Neutrophil (primary cell): Measurements from ENCODE around the gene NUCKS1.

Experiments used
- H3K27ac ChIP-seq: fragments of 200-600 bp; sonication (generic); 2 replicates; pipeline ENCODE4 v1.5.1; 2016; ENCODE audit warnings: mild to moderate bottlenecking, moderate library complexity
- H3K27me3 ChIP-seq: fragments of 200-600 bp; sonication (generic); 2 replicates; pipeline ENCODE4 v1.6.0; 2016; ENCODE audit warnings: mild to moderate bottlenecking
- H3K36me3 ChIP-seq: fragments of 200-600 bp; sonication (generic); 2 replicates; pipeline ENCODE4 v1.5.1; 2017
- H3K4me1 ChIP-seq, 2 experiments: fragments of 200-600 bp in 1 of 2; sonication (generic) in 1 of 2; 1 replicate in 1 of 2; 2 replicates in 1 of 2; pipeline versions ENCODE4 v1.5.1 to v1.6.1; 2013 to 2016; ENCODE audit warnings: low read depth in 1 of 2, low read length in 1 of 2, mild to moderate bottlenecking in 1 of 2, moderate library complexity in 1 of 2; ENCODE audit not compliant: control insufficient read depth in 1 of 2, insufficient read depth in 1 of 2
- H3K4me3 ChIP-seq, 2 experiments: fragments of 200-600 bp in 1 of 2; sonication (generic) in 1 of 2; 1 replicate in 1 of 2; 2 replicates in 1 of 2; pipeline ENCODE4 v1.5.1; 2013 to 2016; ENCODE audit warnings: low read depth in 1 of 2, low read length in 1 of 2, mild to moderate bottlenecking in 1 of 2, moderate library complexity in 1 of 2
- H3K9me3 ChIP-seq: fragments of 200-600 bp; sonication (generic); 2 replicates; pipeline ENCODE4 v1.5.1; 2016
- TF ChIP-seq, protein P1 (sequence below): fragments of 200-600 bp; sonication (generic); IDR thresholded peaks from 2 replicates; pipeline ENCODE4 v1.5.1; 2016; ENCODE audit warnings: antibody characterized with exemption

NUCKS1 gene

DNA sequence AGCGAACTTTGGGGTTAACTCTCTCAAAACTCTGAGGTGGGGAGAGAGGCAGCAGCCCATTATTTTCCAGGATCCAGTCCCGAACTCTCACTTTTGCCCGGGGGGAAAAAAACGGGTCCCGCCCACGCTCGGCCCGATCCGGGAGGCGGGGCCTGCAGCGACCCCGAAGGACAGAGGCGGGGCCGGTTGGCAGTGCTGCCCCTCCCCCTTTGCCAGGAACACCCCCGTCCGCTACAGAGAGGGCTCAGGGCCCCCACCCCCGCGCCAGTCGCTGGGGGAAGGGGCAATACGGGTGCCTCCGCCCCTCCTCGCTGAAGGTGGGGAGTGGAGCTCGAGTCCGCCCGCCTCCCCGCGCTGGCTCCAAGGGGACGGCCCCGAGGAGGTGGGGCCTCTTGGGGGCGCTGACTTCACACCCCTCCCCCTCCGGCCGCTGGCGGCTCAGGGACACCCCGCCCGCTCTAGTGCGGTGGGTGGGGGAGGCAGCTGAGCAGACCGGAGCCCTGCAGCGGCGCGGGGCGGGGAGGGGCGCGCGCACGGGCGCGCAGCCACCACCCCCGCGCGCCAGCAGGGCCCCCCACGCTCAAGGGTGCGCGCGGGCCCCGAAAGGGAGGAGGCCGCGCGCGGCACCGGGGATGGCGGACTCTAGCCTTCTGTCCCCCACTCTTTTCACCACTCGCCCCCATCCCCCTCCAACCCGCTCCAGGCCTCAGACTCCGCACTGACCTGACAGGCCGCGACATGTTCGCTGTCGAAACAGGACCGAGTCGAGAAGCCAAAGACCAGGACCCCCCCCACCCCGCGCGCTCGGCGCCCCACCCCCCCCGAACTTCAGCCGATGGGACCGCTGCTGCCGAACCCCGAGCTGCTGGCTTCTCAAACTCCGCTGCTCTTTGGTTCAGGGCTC lies 496 bp downstream of the NUCKS1 start:
- H3K27me3 ChIP-seq = no peaks in the 10 kb centered on the region
- H3K36me3 ChIP-seq = no peaks in the 10 kb centered on the region
- H3K27ac ChIP-seq = peak overlapping the region; percentile 89
- TF ChIP-seq, protein P1, sequence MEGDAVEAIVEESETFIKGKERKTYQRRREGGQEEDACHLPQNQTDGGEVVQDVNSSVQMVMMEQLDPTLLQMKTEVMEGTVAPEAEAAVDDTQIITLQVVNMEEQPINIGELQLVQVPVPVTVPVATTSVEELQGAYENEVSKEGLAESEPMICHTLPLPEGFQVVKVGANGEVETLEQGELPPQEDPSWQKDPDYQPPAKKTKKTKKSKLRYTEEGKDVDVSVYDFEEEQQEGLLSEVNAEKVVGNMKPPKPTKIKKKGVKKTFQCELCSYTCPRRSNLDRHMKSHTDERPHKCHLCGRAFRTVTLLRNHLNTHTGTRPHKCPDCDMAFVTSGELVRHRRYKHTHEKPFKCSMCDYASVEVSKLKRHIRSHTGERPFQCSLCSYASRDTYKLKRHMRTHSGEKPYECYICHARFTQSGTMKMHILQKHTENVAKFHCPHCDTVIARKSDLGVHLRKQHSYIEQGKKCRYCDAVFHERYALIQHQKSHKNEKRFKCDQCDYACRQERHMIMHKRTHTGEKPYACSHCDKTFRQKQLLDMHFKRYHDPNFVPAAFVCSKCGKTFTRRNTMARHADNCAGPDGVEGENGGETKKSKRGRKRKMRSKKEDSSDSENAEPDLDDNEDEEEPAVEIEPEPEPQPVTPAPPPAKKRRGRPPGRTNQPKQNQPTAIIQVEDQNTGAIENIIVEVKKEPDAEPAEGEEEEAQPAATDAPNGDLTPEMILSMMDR = peak; percentile 8
- peaks cover 12 to 15% of the 10 kb centered on the region in 2 experiments for H3K4me1 ChIP-seq
- H3K9me3 ChIP-seq = no peaks in the 10 kb centered on the region
- H3K4me3 ChIP-seq = peak overlapping the region; percentile 87 to 92

DNA sequence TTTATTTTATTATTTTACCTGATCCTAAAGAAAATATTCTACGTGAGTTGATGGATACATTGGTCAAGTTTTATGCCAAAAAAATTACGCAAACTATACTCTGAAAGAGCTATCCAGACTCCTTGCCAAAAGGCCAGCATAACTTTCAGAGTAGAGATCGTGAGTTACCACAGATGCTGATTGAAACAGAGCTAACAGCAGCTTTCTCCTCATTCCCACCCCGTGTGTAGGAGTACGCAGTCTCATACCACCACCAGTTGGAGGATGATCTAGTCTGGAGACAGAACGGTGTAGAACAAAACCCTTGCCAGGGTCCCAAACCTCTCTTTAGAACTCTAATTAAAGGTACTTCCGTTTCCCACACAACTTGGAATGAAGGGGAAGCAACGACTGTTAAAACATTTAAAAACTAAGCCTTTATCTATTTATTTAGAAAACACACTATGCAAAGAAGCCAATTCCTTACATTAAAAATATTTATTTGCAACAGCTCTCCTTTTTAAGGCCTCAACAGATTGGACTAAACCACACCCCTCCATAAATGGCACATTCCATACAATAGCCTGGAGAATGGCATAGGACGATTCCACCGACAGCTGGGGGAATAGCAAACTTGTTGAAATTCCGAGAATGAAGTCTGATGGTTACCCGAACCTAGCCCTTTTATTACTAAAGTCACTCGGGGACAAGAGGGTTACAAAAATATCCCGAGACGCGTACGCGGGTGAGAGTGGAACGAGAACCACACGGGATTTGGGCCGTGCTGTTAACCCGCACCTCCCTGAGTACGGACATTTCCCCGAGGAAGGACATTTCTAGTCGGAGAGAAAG lies 1.4 kb downstream of the NUCKS1 start:
- no peaks in the 10 kb centered on the region for H3K36me3 ChIP-seq

DNA sequence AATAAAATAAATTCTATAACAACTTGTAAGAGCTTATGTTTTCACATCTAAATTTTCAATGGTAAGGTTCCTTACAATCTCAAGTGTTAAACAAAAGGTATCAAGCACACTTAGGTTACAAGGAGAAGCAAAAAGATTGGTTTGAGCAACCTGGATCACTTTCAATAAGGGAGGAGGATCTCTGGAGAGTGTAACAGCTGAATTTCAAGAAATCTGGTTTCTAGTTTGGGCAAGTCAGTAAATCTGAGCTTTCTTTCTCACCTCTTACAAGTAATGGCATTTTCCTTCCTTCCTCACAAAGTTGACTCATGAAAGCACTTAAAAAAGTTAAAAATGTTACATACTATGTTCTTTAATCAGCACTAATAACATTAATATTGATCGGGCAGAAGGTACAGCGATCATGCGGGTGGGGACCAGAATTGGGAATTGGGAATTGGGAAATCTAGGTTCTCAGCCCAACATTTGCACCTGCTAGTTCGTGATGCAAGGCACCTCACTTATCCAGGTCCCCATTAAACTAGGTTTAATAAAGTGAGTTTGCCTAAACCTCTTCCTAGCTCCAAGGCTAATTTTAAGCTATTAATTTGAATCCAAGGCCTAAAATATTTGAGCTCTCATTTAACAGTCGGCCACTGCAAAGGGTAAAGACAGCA lies 3.1 kb downstream of the NUCKS1 start:
- Histone ChIP-seq H3K4me3 (no peak overlapping the region), H3K36me3 (no peaks in the 10 kb centered on the region), H3K27me3 (no peaks in the 10 kb centered on the region), H3K27ac (peak overlapping the region; percentile 4), H3K4me1 (peaks cover 12 to 15% of the 10 kb centered on the region in 2 experiments), H3K9me3 (no peaks in the 10 kb centered on the region)
- TF ChIP-seq, protein P1 = no peak

More for the DNA sequence above, 1.4 kb downstream of the NUCKS1 start:
- Histone ChIP-seq H3K27ac (peak overlapping the region; percentile 89), H3K9me3 (no peaks in the 10 kb centered on the region), H3K27me3 (no peaks in the 10 kb centered on the region), H3K4me1 (peaks cover 12 to 15% of the 10 kb centered on the region in 2 experiments), H3K4me3 (peak overlapping the region; percentile 87 to 92)
- TF ChIP-seq, protein P1 = no peak

DNA sequence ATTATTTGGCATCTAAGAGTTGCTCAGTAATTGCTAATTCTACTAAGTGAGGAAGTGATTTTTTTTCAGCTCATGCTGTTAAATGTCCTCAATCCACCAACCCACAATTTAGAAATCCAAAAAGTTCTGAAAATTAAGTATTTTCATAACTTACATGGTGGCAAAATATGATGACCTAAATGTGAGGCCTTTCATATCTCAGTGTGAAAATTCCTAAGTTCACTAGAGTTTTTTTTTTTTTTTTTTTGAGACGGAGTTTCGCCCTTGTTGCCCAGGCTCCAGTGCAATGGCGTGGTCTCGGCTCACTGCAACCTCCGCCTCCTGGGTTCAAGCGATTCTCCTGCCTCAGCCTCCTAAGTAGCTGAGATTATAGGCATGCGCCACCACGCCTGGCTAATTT lies 5.6 kb downstream of the NUCKS1 start:
- no peaks in the 10 kb centered on the region for H3K27me3 ChIP-seq
- no peak overlapping the region for H3K4me3 ChIP-seq
- H3K9me3 ChIP-seq = no peaks in the 10 kb centered on the region
- TF ChIP-seq, protein P1 = no peak
- H3K36me3 ChIP-seq = no peaks in the 10 kb centered on the region
- H3K4me1 ChIP-seq = peaks cover 7 to 9% of the 10 kb centered on the region in 2 experiments
- no peak overlapping the region for H3K27ac ChIP-seq

DNA sequence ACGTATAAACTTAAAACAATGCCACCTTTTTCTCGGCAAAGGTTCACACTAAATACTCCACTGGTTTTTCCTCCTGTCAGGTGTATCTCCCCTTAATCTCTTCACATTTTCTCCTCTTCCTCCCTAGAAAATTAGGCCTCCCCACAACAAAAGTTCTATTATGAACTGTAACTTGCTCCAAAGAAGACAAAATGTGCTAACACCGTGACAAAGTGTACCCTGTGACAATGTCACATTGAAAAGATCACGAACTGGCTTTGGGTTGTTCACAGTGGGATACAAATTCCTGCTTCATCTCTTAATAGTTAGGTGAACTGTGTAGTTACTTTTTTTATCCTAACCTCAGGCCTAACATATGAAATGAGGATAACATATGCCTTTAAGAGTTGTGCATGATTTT lies 6.0 kb downstream of the NUCKS1 start:
- Histone ChIP-seq H3K4me3 (no peak overlapping the region), H3K36me3 (no peaks in the 10 kb centered on the region), H3K9me3 (no peaks in the 10 kb centered on the region), H3K4me1 (peaks cover 7 to 9% of the 10 kb centered on the region in 2 experiments), H3K27me3 (no peaks in the 10 kb centered on the region), H3K27ac (no peak overlapping the region)
- TF ChIP-seq, protein P1 = no peak
